ENCODE data around the gene ARMCX1.
"Not testable (repeated sequence)": the region's sequence is repeated elsewhere in the genome, so short reads cannot be mapped to it uniquely, and the experiment has no call there.

Gene ARMCX1

DNA sequence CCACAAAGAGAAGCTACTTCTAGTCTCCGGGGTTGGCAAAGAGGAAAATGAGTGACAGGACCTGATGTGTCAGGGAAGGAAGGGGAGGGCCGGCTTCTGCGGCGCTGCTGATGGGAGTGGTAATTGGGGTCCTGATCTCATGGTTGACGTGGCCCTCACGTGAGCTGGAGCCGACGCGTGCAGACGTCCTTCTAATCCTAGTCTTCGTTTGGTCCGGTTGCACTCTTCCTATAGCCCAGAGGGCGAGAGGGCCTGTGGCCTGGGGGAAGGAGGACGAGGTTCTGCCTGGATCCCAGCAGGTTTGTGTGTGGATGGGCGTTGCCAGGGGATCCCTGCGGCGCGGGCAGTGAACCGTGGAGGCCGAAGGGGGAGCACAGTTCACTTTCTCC, at the start of gene ARMCX1:
TSS of gene ARMCX1 (plus strand) at position 186 of the 389 bp plus-strand sequence. CDS start 2,384 bp downstream, outside the sequence.
- no peak for DNase-seq

DNA sequence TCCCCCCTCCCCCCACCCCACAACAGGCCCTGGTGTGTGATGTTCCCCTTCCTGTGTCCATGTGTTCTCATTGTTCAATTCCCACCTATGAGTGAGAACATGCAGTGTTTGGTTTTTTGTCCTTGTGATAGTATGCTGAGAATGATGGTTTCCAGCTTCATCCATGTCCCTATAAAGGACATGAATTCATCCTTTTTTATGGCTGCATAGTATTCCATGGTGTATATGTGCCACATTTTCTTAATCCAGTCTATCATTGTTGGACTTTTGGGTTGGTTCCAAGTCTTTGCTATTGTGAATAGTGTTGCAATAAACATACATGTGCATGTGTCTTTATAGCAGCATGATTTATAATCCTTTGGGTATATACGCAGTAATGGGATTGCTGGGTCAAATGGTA, 47.4 kb upstream of the ARMCX1 start:
- not testable (repeated sequence) for DNase-seq

DNA sequence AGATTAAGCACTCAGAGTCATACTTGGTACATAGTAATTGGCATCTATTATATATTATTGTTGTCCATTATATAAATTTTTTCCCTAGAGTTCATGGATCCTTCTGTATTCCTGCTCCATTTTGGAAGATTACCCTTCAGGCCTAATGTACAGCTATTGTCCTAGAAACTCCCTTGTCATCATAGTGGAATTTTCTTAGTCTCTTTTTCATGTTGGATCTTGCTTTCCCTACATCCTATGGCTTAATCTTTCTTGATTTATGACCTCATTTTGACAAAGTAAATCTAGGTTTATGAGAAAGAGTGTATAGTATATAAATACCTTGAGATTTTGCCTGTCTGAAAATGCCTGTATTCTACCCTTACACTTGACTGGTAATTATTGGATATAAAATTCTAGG, 43.0 kb upstream of the ARMCX1 start:
- no peak for DNase-seq

DNA sequence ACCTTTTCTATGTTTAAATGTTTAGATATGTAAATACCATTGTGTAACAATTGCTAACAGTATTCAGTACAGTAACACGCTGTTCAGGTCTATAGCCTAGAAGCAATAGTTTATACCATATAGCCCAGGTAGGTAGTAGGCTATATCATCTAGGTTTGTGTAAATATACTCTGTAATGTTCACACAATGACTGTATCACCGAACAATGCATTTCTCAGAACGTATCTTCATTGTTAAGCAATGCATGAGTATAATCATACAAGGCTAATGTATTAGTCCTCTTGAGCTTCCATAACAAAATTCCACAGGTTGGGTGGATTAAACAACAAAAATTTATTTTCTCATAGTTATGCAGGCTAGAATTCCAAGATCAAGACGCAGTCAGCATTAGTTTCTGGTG, 42.4 kb upstream of the ARMCX1 start:
- no peak for DNase-seq

DNA sequence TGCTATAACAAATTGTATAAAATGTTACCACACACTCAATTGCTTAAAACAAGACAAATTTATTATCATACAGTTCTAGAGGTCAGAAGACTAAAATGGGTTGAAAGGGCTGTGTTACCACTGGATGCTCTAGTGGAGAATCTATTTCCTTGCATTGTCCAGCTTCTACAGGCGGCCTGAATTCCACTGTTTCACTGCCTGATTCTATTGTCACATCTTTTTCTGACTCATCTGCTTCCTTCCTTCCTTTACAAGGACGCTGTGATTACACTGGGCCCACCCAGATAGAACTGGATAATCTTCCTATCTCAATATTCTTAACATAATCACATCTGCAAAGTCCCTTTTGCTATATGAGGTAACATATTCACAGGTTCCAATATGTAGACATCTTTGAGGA, 19.4 kb upstream of the ARMCX1 start:
- DNase-seq, result no peak

DNA sequence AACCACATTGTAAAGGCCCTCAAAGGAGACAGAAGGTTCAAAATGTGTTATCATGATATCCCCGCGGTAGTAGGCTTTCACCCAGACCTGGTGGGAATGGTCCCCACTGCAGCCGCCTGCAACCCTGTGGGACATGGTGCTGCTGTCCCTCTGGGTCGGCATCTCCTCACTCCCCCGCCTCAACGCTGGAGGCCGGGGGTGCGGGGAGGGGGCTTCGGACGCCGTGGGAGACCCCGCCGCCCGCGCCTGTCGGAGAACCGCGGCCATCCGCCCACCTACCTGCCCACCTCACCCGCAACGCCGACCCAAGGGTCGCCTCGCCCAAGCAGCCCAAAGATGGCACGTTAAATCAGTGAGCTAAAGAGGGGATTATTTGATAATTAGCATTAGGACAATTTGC, 11.2 kb upstream of the ARMCX1 start:
- no peak for DNase-seq

DNA sequence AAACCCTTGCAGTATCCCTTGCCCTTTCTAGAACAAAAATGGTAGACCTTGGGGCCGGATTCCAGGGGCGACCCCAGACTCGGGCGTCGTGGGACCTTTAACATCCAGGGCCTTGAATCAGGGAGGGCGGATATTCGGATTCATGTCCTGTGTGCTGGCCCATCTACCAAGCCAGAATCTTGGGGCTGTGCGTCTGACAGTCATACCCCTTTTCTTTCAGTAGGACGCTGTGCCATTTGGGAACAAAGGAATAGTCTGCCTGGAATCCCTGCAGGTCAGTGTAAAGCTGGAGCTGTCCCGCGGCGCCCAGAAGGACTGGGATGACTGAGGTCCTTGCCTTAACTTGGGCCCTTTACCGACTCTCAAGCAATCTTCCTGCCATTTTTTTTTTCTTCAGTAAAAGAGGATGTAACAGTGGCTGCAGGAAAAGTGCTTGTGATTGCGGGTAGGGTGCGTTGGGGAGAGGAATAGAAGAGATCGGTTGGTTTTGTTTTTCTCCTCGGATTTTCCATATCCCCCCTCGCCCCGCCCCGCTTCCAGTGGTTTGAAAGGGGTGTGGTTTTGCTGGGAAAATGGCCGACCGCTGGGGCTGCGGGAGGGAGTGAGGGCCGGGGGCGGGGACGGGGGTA, 518 bp downstream of the ARMCX1 start:
- no peak for DNase-seq

DNA sequence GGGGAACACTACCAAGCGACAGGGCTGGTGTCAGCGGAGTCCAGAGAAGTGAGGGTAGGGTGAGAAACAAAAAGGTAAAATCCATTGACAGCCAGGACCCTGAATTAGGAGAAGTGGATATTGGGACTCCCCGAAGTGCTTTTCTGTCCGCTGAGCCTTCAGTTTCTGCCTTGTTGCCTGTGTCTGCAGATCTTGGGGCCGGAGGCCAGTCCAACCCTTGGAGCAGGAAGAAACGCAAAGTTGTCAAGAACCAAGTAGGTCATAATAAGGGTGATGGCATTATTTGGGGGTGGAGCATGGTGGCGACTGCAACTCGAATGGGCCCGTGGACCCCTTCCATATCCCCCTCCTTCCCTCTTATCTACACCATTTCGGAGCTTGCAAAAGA, 1.0 kb downstream of the ARMCX1 start:
- DNase-seq, result no peak

DNA sequence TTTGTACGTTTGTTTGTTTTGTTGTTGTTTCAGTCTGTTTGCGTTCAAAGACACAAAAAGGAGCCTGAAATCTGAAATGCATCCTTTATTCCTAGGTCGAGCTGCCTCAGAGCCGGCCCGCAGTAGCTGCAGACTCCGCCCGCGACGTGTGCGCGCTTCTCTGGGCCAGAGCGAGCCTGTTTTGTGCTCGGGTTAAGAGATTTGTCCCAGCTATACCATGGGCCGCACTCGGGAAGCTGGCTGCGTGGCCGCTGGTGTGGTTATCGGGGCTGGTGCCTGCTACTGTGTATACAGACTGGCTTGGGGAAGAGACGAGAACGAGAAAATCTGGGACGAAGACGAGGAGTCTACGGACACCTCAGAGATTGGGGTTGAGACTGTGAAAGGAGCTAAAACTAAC, 2.4 kb downstream of the ARMCX1 start:
- DNase-seq, result no peak

DNA sequence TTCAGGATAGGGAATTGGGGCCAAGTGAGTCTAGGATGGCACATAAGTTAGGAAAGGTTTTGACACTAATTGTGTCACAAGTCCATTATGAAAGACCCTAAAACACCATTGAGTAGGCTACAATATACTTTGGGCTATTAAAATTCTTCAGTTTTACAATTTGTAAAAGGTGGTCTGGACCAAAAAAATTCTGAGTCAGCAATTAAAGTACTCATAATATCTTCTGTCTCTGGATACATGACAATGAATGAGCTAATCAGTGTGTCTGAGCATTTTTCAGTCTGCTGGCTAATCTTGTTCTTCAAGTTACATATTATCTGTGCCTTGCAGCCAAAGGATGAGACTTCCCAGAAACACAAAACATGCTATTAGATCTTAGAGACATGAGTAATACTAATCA, 14.3 kb downstream of the ARMCX1 start:
- no peak for DNase-seq

DNA sequence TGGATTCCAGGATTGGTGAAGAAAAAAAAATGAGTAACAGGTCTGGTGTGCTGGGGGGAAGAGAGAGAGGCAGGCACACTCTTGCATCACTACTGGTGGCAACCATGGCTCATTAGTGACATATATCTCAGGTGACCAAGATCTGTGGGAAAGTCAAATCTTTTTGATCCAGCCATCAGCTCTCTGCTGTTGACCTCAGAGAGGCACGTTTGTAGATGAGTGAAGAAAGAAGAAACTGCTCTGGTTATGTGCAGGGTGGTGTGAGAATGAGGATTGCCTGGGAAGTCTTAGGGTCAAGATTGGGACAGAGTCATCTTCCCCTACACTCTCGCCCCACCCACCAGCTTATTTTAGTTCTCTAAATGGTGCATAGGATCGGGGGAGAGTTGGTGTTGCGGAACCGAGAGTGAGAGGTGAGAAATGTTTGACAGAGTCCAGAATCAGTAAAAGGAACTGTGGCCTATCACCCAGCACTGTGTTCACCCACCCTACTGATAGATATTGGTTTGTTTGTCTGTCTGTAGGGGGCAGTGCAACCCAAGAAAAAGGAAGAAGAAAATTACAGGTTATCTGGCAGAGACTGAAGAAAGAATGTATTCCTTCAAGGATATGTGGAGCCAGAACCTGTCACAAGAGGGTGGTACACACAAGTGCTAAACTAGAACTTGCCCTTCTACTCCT, 45.5 kb downstream of the ARMCX1 start:
- no peak for DNase-seq

DNA sequence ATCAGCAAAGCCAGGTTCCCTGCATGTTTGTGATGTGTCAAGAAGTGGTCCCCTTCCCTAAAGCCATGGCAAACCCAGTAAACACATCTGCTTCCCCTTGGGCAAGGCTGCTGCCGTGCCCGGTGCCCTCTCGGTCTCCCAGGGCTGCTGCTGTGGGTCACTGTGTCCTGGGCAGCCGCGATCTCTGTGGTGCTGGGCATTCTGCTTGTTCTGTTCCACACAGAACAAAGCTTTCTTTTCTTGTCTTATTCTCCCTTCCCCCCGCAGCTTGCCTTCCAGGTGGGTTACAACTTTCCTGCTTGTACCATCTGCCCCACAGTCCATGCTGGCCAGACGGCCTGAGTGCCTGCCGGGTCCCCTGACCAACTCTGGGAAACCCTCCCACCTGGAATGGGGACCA, 49.2 kb downstream of the ARMCX1 start:
- DNase-seq, result not testable (repeated sequence)

DNA sequence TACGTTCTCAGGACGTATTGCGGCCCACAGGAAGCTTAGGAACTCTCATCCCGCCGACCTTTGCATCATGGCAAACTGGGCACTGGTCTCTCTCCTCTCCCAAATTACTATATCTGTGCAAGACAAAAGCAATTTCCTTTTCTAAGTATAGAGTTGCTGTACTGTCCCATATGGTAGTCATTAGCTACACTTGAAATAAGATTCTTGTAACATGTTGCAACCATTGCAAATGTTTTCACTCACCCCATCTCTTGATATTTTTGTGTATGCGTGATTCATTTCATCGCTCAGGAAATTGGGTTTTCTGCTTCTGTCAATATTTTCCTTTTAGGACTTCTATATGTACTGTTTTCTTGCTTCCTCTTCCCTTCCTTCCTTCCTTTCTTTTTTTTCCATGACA, 51.7 kb downstream of the ARMCX1 start:
- DNase-seq, result no peak
